WTC11 (cell line): ENCODE data around the gene COL5A3.

Experiments
- NR2C2 ChIP-seq: sonication (generic); formaldehyde crosslinking; IDR thresholded peaks from 2 replicates; pipeline ENCODE4 v1.8.0; 2022; ENCODE audit warnings: mild to moderate bottlenecking, missing genetic modification reagents
- TF ChIP-seq, protein P1 (sequence below): fragments of 200-600 bp; IDR thresholded peaks from 2 replicates; pipeline ENCODE4 v1.8.0; 2022; ENCODE audit warnings: antibody characterized with exemption

DNA sequence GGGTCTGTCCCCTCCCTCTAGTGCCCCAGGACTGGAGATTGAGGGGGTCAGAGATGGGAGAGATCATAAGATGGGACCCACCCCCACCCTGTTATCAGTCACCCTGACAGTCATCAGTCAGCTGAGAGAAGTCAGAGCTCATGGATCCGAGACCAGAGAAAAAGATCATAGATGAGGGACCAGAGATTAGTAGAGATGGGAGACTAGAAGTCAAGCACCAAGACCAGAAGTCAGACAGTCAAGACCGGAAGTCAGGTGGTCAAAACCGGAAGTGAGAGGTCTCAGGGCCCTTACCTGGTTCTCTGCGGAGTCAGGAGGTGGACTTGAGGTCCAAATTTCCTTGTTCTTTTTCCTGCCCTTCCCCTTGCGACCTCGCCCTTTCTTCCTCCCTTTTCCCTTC lies 7.0 kb downstream of the COL5A3 start:
- TF ChIP-seq NR2C2 (CRISPR knock-in tag): no peak
- TF ChIP-seq, protein P1, sequence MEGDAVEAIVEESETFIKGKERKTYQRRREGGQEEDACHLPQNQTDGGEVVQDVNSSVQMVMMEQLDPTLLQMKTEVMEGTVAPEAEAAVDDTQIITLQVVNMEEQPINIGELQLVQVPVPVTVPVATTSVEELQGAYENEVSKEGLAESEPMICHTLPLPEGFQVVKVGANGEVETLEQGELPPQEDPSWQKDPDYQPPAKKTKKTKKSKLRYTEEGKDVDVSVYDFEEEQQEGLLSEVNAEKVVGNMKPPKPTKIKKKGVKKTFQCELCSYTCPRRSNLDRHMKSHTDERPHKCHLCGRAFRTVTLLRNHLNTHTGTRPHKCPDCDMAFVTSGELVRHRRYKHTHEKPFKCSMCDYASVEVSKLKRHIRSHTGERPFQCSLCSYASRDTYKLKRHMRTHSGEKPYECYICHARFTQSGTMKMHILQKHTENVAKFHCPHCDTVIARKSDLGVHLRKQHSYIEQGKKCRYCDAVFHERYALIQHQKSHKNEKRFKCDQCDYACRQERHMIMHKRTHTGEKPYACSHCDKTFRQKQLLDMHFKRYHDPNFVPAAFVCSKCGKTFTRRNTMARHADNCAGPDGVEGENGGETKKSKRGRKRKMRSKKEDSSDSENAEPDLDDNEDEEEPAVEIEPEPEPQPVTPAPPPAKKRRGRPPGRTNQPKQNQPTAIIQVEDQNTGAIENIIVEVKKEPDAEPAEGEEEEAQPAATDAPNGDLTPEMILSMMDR: no peak
